Choroid plexus epithelial cell (primary cell): ENCODE results near the gene ARIH2.

ENCODE experiments used
- DNase-seq: peaks from one replicate; pipeline ENCODE4 v3.0.0-alpha.2; 2010; ENCODE audit warnings: low read depth
- H3K4me3 ChIP-seq: 2 replicates; pipeline ENCODE4 v1.5.1; 2011; ENCODE audit warnings: low read depth, mild to moderate bottlenecking, control low read depth, low read length, moderate library complexity
- TF ChIP-seq, protein P1 (sequence below): conservative IDR thresholded peaks from 2 replicates; pipeline ENCODE4 v1.5.1; 2011; ENCODE audit warnings: low read depth, mild to moderate bottlenecking, control low read depth, inconsistent platforms, low read length, moderate library complexity

Gene ARIH2

DNA sequence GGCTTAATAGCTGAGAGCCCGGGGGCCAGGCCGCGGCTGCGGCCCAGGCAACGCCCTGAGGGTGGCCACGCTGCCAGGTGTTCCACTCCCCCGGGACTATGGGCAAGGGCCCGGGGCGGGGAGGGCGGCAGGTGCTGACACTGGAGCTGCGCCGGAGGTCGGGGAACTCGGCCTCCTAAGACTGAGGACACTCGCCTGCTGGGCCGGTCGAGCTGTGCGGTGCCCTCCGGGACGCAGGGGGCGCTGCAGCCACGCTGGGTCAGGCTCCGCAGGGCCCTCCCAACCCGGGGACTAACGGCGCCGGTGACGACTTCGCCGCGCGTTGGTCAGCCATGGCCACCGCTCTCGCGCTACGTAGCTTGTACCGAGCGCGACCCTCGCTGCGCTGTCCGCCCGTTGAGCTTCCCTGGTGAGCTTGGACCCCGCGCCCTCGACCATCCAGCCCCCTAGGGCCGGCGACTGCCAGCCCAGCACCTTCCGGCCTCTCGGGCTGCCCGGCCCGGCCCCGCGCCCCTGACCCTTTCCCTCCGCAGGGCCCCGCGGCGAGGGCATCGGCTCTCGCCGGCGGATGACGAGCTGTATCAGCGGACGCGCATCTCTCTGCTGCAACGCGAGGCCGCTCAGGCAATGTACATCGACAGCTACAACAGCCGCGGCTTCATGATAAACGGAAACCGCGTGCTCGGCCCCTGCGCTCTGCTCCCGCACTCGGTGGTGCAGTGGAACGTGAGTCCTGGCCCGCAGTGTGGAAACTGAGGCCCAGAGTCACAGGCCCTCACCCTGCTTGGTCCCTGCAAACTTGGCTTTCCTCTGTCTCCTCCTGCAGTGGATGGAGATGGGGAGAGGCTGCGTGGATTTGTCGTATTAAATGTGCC is 103.4 kb downstream of the ARIH2 start, which contains the start of gene NDUFAF3:
NDUFAF3 (plus strand) TSS at position 309 of the 875 bp plus-strand sequence; CDS start at position 333, 24 bp downstream.
- TF ChIP-seq, protein P1, sequence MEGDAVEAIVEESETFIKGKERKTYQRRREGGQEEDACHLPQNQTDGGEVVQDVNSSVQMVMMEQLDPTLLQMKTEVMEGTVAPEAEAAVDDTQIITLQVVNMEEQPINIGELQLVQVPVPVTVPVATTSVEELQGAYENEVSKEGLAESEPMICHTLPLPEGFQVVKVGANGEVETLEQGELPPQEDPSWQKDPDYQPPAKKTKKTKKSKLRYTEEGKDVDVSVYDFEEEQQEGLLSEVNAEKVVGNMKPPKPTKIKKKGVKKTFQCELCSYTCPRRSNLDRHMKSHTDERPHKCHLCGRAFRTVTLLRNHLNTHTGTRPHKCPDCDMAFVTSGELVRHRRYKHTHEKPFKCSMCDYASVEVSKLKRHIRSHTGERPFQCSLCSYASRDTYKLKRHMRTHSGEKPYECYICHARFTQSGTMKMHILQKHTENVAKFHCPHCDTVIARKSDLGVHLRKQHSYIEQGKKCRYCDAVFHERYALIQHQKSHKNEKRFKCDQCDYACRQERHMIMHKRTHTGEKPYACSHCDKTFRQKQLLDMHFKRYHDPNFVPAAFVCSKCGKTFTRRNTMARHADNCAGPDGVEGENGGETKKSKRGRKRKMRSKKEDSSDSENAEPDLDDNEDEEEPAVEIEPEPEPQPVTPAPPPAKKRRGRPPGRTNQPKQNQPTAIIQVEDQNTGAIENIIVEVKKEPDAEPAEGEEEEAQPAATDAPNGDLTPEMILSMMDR: peak; percentile 78
- H3K4me3 ChIP-seq: peak within 1 kb of the TSS; percentile 93
- DNase-seq: peak; percentile 95

DNA sequence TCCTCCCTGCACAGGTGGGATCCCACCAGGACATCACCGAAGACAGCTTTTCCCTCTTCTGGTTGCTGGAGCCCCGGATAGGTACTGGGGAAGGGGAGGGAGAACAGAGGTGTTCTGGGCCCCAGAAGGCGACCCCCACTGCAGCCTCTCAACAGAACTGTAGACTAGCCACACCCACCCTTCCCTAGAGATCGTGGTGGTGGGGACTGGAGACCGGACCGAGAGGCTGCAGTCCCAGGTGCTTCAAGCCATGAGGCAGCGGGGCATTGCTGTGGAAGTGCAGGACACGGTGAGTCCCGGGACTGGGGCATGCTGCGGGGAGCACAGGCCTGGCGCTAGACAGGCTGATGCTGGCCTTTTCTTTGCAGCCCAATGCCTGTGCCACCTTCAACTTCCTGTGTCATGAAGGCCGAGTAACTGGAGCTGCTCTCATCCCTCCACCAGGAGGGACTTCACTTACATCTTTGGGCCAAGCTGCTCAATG is 104.1 kb downstream of the ARIH2 start:
- H3K4me3 ChIP-seq: peak overlapping the region; percentile 93
- no peak for DNase-seq
- TF ChIP-seq, protein P1: no peak

DNA sequence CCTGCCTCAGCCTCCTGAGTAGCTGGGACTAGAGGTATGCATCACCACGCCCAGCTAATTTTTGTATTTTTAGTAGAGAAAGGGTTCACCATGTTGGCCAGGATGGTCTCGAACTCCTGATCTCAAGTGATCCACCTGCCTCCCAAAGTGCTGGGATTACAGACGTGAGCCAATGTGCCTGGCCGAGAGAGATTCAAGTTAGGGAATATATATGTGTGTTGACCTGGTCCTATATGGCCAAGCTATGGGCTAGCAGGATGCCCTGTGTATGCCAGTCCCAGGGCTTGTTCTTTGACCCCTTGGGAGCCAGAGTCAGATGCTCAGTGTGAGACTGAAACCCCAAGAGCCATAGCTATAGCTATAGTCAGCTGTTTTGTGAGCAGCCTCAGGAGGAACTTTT is 105.1 kb downstream of the ARIH2 start:
- no peak for DNase-seq
- no peak overlapping the region for H3K4me3 ChIP-seq
- TF ChIP-seq, protein P1: no peak

DNA sequence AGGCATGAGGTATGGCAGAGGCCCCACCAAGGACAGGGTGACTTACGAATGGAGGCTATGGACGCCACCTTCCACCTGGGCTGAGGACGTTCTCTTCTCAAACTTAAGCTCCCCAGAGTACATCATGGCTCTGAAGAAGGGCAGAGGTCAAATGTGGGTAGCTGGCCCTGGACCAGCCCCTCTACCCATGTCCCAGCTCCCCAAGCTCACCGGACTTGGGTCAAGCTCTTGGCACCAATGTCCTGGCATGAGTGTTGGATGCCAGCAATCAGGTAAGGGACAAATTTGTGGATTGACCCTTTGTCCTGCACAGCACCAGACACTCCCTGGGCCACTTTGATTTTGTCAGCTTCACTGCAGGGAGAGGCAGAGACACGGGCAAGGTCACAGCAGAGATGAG is 105.8 kb downstream of the ARIH2 start:
- DNase-seq: no peak
- no peak overlapping the region for H3K4me3 ChIP-seq
- TF ChIP-seq, protein P1: no peak

DNA sequence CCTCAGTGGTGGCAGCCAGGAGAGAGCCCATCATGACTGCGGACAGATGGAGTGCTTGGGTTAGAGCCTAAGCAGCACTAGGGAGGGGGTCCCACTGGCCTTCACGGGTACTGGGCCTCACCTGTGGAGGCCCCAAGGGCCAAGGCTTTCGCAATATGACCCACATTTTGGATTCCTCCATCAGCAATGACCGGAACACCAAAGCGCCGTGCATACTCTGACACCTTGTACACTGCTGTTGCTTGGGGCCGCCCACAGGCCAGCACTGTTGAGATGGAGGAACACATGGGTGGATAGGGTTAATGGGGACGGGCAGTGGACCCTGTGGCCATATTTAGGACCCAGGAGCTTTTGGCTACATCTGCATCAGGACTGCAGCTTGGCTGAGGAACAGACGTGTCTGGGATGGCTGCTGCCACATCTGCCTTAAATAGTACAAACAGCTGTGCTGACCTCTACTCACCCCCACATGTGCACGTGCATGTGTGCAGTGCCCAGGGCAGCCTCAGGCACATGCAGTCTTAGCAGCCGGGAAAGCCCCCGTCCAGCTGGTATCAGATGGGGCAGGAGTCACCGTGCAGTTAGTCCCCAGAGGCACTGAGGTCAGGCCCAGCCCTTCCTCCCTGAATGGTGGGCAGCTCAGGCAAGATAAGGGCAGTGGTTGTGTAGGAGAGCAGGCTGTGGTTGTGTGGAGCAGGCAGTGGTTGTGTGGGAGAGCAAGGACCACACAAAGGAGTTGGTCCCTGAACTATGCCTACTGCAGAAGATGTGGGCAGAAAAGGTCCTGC is 106.6 kb downstream of the ARIH2 start:
- no peak overlapping the region for H3K4me3 ChIP-seq
- DNase-seq: no peak
- TF ChIP-seq, protein P1: no peak

DNA sequence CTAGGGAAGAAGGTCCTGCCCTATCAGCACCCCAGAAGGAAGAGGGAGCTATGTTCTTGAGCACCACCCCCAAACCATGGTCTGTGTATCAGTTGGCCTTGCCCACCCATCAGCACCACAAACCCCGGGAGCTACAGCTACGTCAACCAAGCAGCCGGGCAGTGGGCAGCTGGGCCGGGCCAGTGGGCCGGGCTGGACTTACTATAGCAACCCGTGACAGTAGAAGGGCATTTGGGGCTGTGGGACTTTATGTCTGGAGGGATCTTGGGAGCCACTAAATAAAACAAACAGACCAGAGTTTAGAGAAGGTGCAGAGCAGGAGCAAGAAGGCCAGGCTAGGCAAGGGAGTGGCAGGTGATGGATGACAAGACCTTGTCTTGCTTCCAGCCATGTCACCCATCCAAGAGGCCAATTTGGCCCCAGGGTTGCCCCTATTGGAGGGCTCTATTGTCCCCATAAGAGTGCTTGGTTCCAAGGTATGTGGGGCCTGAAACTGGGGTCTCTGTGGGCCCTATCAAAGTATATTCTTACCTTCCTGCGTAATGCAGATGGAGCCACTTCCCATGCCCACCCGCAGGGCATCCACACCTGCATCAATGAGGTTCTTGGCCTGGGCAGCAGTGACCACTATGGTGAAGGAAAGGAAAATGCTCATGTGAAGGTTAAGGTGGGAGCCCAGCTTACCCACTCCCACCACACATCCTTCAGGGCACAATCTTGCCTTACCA is 107.3 kb downstream of the ARIH2 start:
- DNase-seq: no peak
- TF ChIP-seq, protein P1: no peak
- no peak overlapping the region for H3K4me3 ChIP-seq
